Umbilical cord (tissue), 2 donors: ENCODE measurements around the gene RNF152. TPM values are rescaled to one million over a fixed set of nuclear protein-coding genes. Genes with fewer than 3 reads are reported as not detected.

Experiments
- DNase-seq: peaks from one replicate; pipeline ENCODE4 v3.0.0-alpha.2; 2015; ENCODE audit warnings: low spot score
- total RNA-seq: library from RNA; depleted of rRNA; stranded (reverse); fragments of >200 nt; gene quantifications from one replicate; pipeline ENCODE4 v1.2.3, GENCODE V29; 2014; ENCODE audit warnings: low replicate concordance; ENCODE audit not compliant: insufficient read depth

Gene RNF152
- total RNA-seq, 1 donor from 2014 or later = 19.3 TPM

GRCh38 chr18:61854578-61855448 is 38.0 kb downstream of the RNF152 start:
- DNase-seq = no peak

GRCh38 chr18:61853855-61854254 is 39.0 kb downstream of the RNF152 start:
- DNase-seq = no peak

GRCh38 chr18:61852496-61852895 is 40.3 kb downstream of the RNF152 start:
- DNase-seq = no peak

GRCh38 chr18:61851940-61852451 is 40.8 kb downstream of the RNF152 start:
- peak; percentile 9 for DNase-seq

- no peak for DNase-seq
These were observed 41.5 kb downstream of the RNF152 start for GRCh38 chr18:61851279-61851678.

GRCh38 chr18:61850756-61851155 is 42.1 kb downstream of the RNF152 start:
- DNase-seq = no peak

GRCh38 chr18:61847164-61847791 is 45.5 kb downstream of the RNF152 start:
- no peak for DNase-seq

- DNase-seq = no peak
These were observed 47.6 kb downstream of the RNF152 start for GRCh38 chr18:61845197-61845596.

GRCh38 chr18:61844726-61845125 is 48.1 kb downstream of the RNF152 start:
- DNase-seq = no peak

- no peak for DNase-seq
These were observed 50.7 kb downstream of the RNF152 start for GRCh38 chr18:61842146-61842545.

GRCh38 chr18:61841706-61842105 is 51.1 kb downstream of the RNF152 start:
- DNase-seq = no peak

GRCh38 chr18:61840324-61840723 is 52.5 kb downstream of the RNF152 start:
- no peak for DNase-seq

- DNase-seq = no peak
These were observed 54.3 kb downstream of the RNF152 start for GRCh38 chr18:61838521-61838920.

- DNase-seq = peak; percentile 16
These were observed 58.8 kb downstream of the RNF152 start for GRCh38 chr18:61833978-61834377.

GRCh38 chr18:61833387-61833786 is 59.4 kb downstream of the RNF152 start:
- DNase-seq = no peak

- no peak for DNase-seq
These were observed 59.9 kb downstream of the RNF152 start for GRCh38 chr18:61832858-61833257.

GRCh38 chr18:61831071-61831470 is 61.7 kb downstream of the RNF152 start:
- no peak for DNase-seq

- DNase-seq = no peak
These were observed 63.7 kb downstream of the RNF152 start for GRCh38 chr18:61829108-61829507.

- no peak for DNase-seq
These were observed 65.2 kb downstream of the RNF152 start for GRCh38 chr18:61827591-61827990.

GRCh38 chr18:61825386-61825785 is 67.4 kb downstream of the RNF152 start:
- DNase-seq = no peak

GRCh38 chr18:61824733-61825363 is 68.0 kb downstream of the RNF152 start:
- no peak for DNase-seq

GRCh38 chr18:61823595-61823994 is 69.2 kb downstream of the RNF152 start:
- no peak for DNase-seq
